RWPE2 (cell line): ENCODE results near the gene GREM1.

Source experiments
- ATAC-seq: fragments of 200-7000 bp; cut with Tn5 transposase; 3 replicates; pipeline ENCODE4 v1.9.1; 2021; ENCODE audit warnings: low read depth
- DNase-seq: peaks from one replicate; pipeline ENCODE4 v3.0.0-alpha.2; 2020; ENCODE audit warnings: low spot score
- H3K27ac ChIP-seq: fragments of 450-650 bp; 2 replicates; pipeline ENCODE4 v1.5.1; 2017; ENCODE audit warnings: mild to moderate bottlenecking; ENCODE audit not compliant: poor library complexity, severe bottlenecking
- H3K27me3 ChIP-seq: fragments of 250-450 bp; sonication (Bioruptor Pico); 2 replicates; pipeline ENCODE4 v1.5.1; 2021; ENCODE audit warnings: mild to moderate bottlenecking, moderate library complexity; ENCODE audit not compliant: insufficient read depth, poor library complexity, severe bottlenecking
- H3K36me3 ChIP-seq: fragments of 250-450 bp; sonication (Bioruptor Pico); 2 replicates; pipeline ENCODE4 v1.5.1; 2020; ENCODE audit warnings: low read depth, mild to moderate bottlenecking, moderate library complexity
- H3K4me1 ChIP-seq: fragments of 250-450 bp; sonication (Bioruptor Pico); 2 replicates; pipeline ENCODE4 v1.5.1; 2021; ENCODE audit warnings: mild to moderate bottlenecking, moderate library complexity; ENCODE audit not compliant: insufficient read depth, poor library complexity, severe bottlenecking
- H3K4me3 ChIP-seq: fragments of 250-450 bp; sonication (Bioruptor Pico); 2 replicates; pipeline ENCODE4 v1.5.1; 2021; ENCODE audit warnings: mild to moderate bottlenecking, moderate library complexity; ENCODE audit not compliant: severe bottlenecking
- H3K9me3 ChIP-seq: fragments of 250-450 bp; sonication (Bioruptor Pico); 2 replicates; pipeline ENCODE4 v1.5.1; 2021; ENCODE audit warnings: mild to moderate bottlenecking, moderate library complexity; ENCODE audit not compliant: severe bottlenecking
- CTCF ChIP-seq: fragments of 450-650 bp; IDR thresholded peaks from one replicate; pipeline ENCODE4 v1.5.1; 2017; ENCODE audit warnings: mild to moderate bottlenecking, moderate library complexity; ENCODE audit not compliant: poor library complexity, severe bottlenecking

The GREM1 gene

GRCh38 chr15:32763295-32763694, 45.5 kb downstream of the GREM1 start:
- Histone ChIP-seq H3K27ac (no peak overlapping the region), H3K36me3 (no peaks in the 10 kb centered on the region), H3K4me3 (no peak overlapping the region), H3K27me3 (no peaks in the 10 kb centered on the region), H3K9me3 (no peaks in the 10 kb centered on the region), H3K4me1 (no peaks in the 10 kb centered on the region)
- TF ChIP-seq CTCF: no peak
- ATAC-seq (no peak), DNase-seq (no peak)

- no peak for ATAC-seq
- DNase-seq: no peak
- no peaks in the 10 kb centered on the region for H3K4me1 ChIP-seq
These were observed 47.4 kb downstream of the GREM1 start for GRCh38 chr15:32765236-32765635.

GRCh38 chr15:32766101-32766500, 48.3 kb downstream of the GREM1 start:
- H3K9me3 ChIP-seq: no peaks in the 10 kb centered on the region
- H3K4me1 ChIP-seq: no peaks in the 10 kb centered on the region
- H3K36me3 ChIP-seq: no peaks in the 10 kb centered on the region
- no peak overlapping the region for H3K4me3 ChIP-seq
- ATAC-seq: no peak
- no peak for DNase-seq
- TF ChIP-seq CTCF: no peak
- H3K27ac ChIP-seq: no peak overlapping the region
- H3K27me3 ChIP-seq: no peaks in the 10 kb centered on the region

More at GRCh38 chr15:32765236-32765635, 47.4 kb downstream of the GREM1 start:
- no peaks in the 10 kb centered on the region for H3K36me3 ChIP-seq
- TF ChIP-seq CTCF: no peak
- H3K4me3 ChIP-seq: no peak overlapping the region
- no peaks in the 10 kb centered on the region for H3K27me3 ChIP-seq
- no peak overlapping the region for H3K27ac ChIP-seq
- H3K9me3 ChIP-seq: no peaks in the 10 kb centered on the region

- no peak overlapping the region for H3K4me3 ChIP-seq
- no peaks in the 10 kb centered on the region for H3K36me3 ChIP-seq
- no peaks in the 10 kb centered on the region for H3K27me3 ChIP-seq
- H3K4me1 ChIP-seq: no peaks in the 10 kb centered on the region
- no peak for TF ChIP-seq CTCF
- no peak for DNase-seq
- no peak for ATAC-seq
- H3K27ac ChIP-seq: no peak overlapping the region
- H3K9me3 ChIP-seq: no peaks in the 10 kb centered on the region
These were observed 49.4 kb downstream of the GREM1 start for GRCh38 chr15:32767236-32767635.

GRCh38 chr15:32774022-32774421, 56.2 kb downstream of the GREM1 start:
- Histone ChIP-seq H3K4me3 (no peak overlapping the region), H3K9me3 (peaks cover 2% of the 10 kb centered on the region), H3K36me3 (no peaks in the 10 kb centered on the region), H3K27ac (peak overlapping the region; percentile 23), H3K27me3 (no peaks in the 10 kb centered on the region), H3K4me1 (peaks cover 17% of the 10 kb centered on the region)
- no peak for DNase-seq
- peak; percentile 91 for ATAC-seq
- TF ChIP-seq CTCF: no peak
